ENCODE measurements around the gene WDTC1. TPM values are rescaled to one million over a fixed set of nuclear protein-coding genes. Genes with fewer than 3 reads are reported as not detected.

WDTC1 gene
- total and polyA plus RNA-seq, 2 of the 13 experiments (the other 11 are each of a cell fraction or from before 2014, with no cell fraction given): 5.5 TPM

DNA sequence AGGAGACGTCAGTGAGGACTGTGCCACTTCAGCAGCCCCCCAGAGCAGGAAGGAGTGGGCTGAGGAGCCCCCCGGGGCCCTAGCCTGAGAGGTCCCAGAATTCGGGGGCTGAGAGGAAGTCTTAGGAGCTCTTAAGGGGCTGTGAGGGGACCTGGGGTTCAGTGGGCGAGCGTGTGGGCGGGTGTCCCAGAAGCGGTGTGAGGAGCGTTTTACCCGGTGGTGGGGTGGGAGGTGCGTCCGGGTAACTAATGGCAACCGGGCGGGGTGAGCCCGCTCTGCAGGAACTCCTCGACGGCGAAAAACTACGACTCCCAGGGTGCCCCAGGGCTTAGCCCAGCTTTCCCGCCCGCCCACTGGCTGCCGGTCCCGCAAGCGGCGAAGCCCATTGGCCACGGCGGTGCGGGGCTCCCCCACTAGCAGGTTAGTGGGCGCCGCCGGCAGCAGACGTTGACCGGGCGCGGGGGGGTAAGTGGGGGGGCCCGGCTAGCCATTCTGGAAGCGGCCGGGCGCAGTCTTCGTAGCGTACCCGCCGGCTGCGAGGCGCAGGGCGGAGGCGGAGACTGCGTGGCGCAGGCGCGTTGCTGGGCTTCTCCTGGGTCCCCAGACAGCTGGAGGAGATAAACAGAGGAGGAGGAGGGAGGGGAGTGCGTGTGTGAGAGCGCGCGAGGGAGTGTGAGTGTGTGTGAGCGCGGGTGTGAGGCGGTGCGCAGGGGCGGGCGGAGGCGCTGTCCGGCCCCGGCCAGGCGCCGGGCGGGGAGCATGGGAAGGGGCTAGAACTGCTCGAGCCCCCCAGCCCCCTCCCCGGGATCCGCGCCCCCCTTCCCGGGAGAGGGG, at the start of gene WDTC1 (continued):
- TF ChIP-seq, protein P1, sequence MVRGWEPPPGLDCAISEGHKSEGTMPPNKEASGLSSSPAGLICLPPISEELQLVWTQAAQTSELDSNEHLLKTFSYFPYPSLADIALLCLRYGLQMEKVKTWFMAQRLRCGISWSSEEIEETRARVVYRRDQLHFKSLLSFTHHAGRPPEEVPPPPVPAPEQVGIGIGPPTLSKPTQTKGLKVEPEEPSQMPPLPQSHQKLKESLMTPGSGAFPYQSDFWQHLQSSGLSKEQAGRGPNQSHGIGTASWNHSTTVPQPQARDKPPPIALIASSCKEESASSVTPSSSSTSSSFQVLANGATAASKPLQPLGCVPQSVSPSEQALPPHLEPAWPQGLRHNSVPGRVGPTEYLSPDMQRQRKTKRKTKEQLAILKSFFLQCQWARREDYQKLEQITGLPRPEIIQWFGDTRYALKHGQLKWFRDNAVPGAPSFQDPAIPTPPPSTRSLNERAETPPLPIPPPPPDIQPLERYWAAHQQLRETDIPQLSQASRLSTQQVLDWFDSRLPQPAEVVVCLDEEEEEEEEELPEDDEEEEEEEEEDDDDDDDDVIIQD (CRISPR knock-in tag; IDR thresholded peaks at IDR 0.05; ENCODE audit: low read depth): 0 out of 2 replicates have a peak, but pooled peaks have one; percentile 17
- TF ChIP-seq ZC3H13 (CRISPR knock-in tag; IDR thresholded peaks at IDR 0.05) (0 out of 2 replicates have a peak, but pooled peaks have one; percentile 52), REL (CRISPR knock-in tag; conservative IDR thresholded peaks at IDR 0.05) (0 out of 2 replicates have a peak, but pooled peaks have one; percentile 51), ZNF557 (CRISPR knock-in tag; IDR thresholded peaks at IDR 0.05) (no peak), HES4 (CRISPR knock-in tag; IDR thresholded peaks at IDR 0.05; ENCODE audit: borderline replicate concordance) (0 out of 2 replicates have a peak, but pooled peaks have one; percentile 1), SOX13 (IDR thresholded peaks at IDR 0.05) (peak; percentile 70; the same call in 1 of the 2 replicates), SOX13 (CRISPR knock-in tag; conservative IDR thresholded peaks at IDR 0.05 in 1 of 2, IDR thresholded peaks at IDR 0.05 in 1 of 2) (no peak), IKZF1 (IDR thresholded peaks at IDR 0.05) (no peak), SAFB2 (CRISPR knock-in tag; IDR thresholded peaks at IDR 0.05; ENCODE audit: borderline replicate concordance, low read depth) (no peak), ZNF263 (CRISPR knock-in tag; IDR thresholded peaks at IDR 0.05) (peak; percentile 69; the same call in 1 of the 2 replicates), RXRB (CRISPR knock-in tag; IDR thresholded peaks at IDR 0.05; ENCODE audit: borderline replicate concordance) (peak; percentile 48; the same call in 1 of the 2 replicates), GABPA (IDR thresholded peaks at IDR 0.05; ENCODE audit: low read depth, low read length) (peak; percentile 39; the same call in 1 of the 2 replicates), GABPA (CRISPR knock-in tag; IDR thresholded peaks at IDR 0.05; ENCODE audit: low read depth) (peak; percentile 57; the same call in 1 of the 2 replicates)
- TF ChIP-seq, protein P2, sequence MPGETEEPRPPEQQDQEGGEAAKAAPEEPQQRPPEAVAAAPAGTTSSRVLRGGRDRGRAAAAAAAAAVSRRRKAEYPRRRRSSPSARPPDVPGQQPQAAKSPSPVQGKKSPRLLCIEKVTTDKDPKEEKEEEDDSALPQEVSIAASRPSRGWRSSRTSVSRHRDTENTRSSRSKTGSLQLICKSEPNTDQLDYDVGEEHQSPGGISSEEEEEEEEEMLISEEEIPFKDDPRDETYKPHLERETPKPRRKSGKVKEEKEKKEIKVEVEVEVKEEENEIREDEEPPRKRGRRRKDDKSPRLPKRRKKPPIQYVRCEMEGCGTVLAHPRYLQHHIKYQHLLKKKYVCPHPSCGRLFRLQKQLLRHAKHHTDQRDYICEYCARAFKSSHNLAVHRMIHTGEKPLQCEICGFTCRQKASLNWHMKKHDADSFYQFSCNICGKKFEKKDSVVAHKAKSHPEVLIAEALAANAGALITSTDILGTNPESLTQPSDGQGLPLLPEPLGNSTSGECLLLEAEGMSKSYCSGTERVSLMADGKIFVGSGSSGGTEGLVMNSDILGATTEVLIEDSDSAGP (CRISPR knock-in tag; IDR thresholded peaks at IDR 0.05; ENCODE audit: borderline replicate concordance): peak; percentile 69
- TF ChIP-seq, protein P3, sequence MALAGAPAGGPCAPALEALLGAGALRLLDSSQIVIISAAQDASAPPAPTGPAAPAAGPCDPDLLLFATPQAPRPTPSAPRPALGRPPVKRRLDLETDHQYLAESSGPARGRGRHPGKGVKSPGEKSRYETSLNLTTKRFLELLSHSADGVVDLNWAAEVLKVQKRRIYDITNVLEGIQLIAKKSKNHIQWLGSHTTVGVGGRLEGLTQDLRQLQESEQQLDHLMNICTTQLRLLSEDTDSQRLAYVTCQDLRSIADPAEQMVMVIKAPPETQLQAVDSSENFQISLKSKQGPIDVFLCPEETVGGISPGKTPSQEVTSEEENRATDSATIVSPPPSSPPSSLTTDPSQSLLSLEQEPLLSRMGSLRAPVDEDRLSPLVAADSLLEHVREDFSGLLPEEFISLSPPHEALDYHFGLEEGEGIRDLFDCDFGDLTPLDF (CRISPR knock-in tag; IDR thresholded peaks at IDR 0.05): peak; percentile 94
- TF ChIP-seq, protein P4, sequence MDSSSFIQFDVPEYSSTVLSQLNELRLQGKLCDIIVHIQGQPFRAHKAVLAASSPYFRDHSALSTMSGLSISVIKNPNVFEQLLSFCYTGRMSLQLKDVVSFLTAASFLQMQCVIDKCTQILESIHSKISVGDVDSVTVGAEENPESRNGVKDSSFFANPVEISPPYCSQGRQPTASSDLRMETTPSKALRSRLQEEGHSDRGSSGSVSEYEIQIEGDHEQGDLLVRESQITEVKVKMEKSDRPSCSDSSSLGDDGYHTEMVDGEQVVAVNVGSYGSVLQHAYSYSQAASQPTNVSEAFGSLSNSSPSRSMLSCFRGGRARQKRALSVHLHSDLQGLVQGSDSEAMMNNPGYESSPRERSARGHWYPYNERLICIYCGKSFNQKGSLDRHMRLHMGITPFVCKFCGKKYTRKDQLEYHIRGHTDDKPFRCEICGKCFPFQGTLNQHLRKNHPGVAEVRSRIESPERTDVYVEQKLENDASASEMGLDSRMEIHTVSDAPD (CRISPR knock-in tag; IDR thresholded peaks at IDR 0.05): 0 out of 2 replicates have a peak, but pooled peaks have one; percentile 40
- TF ChIP-seq, protein P5, sequence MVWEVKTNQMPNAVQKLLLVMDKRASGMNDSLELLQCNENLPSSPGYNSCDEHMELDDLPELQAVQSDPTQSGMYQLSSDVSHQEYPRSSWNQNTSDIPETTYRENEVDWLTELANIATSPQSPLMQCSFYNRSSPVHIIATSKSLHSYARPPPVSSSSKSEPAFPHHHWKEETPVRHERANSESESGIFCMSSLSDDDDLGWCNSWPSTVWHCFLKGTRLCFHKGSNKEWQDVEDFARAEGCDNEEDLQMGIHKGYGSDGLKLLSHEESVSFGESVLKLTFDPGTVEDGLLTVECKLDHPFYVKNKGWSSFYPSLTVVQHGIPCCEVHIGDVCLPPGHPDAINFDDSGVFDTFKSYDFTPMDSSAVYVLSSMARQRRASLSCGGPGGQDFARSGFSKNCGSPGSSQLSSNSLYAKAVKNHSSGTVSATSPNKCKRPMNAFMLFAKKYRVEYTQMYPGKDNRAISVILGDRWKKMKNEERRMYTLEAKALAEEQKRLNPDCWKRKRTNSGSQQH (CRISPR knock-in tag; IDR thresholded peaks at IDR 0.05; ENCODE audit: low read depth): peak; percentile 71; the same call in 1 of the 2 replicates
- TF ChIP-seq, protein P6, sequence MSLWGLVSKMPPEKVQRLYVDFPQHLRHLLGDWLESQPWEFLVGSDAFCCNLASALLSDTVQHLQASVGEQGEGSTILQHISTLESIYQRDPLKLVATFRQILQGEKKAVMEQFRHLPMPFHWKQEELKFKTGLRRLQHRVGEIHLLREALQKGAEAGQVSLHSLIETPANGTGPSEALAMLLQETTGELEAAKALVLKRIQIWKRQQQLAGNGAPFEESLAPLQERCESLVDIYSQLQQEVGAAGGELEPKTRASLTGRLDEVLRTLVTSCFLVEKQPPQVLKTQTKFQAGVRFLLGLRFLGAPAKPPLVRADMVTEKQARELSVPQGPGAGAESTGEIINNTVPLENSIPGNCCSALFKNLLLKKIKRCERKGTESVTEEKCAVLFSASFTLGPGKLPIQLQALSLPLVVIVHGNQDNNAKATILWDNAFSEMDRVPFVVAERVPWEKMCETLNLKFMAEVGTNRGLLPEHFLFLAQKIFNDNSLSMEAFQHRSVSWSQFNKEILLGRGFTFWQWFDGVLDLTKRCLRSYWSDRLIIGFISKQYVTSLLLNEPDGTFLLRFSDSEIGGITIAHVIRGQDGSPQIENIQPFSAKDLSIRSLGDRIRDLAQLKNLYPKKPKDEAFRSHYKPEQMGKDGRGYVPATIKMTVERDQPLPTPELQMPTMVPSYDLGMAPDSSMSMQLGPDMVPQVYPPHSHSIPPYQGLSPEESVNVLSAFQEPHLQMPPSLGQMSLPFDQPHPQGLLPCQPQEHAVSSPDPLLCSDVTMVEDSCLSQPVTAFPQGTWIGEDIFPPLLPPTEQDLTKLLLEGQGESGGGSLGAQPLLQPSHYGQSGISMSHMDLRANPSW (CRISPR knock-in tag; IDR thresholded peaks at IDR 0.05; ENCODE audit: borderline replicate concordance): 0 out of 2 replicates have a peak, but pooled peaks have one; percentile 19
